H9 (cell line): Measurements from ENCODE around the gene GCN1. TPM values are rescaled to one million over a fixed set of nuclear protein-coding genes. Genes with fewer than 3 reads are reported as not detected.
A peak's percentile ranks its signal among the peaks of the same experiment; 100 is the strongest.

Experiments
- DNase-seq: peaks from one replicate; pipeline ENCODE4 v3.0.0-alpha.2; 2017
- H2AFZ ChIP-seq: one replicate; pipeline ENCODE4 v1.6.1; 2013; ENCODE audit warnings: mild to moderate bottlenecking, low read length, control low read depth, moderate library complexity
- H2AK5ac ChIP-seq: 2 replicates; pipeline ENCODE4 v1.6.1; 2013; ENCODE audit warnings: low read length, control low read depth, mixed read lengths; ENCODE audit not compliant: insufficient read length
- H2BK120ac ChIP-seq: one replicate; pipeline ENCODE4 v1.6.1; 2013; ENCODE audit warnings: low read depth, mild to moderate bottlenecking, low read length, control low read depth, inconsistent platforms; ENCODE audit not compliant: poor library complexity, severe bottlenecking
- H2BK12ac ChIP-seq: 2 replicates; pipeline ENCODE4 v1.6.1; 2013; ENCODE audit warnings: low read length, control low read depth, mixed read lengths, low read depth; ENCODE audit not compliant: insufficient read length
- H2BK15ac ChIP-seq: 2 replicates; pipeline ENCODE4 v1.6.1; 2013; ENCODE audit warnings: low read depth, low read length, control low read depth
- H2BK20ac ChIP-seq: one replicate; pipeline ENCODE4 v1.6.1; 2013; ENCODE audit warnings: low read depth, mild to moderate bottlenecking, low read length, control low read depth, inconsistent platforms; ENCODE audit not compliant: poor library complexity, severe bottlenecking
- H2BK5ac ChIP-seq: 2 replicates; pipeline ENCODE4 v1.6.1; 2013; ENCODE audit warnings: low read length, control low read depth, mixed read lengths; ENCODE audit not compliant: insufficient read length
- H3K14ac ChIP-seq: 2 replicates; pipeline ENCODE4 v1.6.1; 2013; ENCODE audit warnings: low read length, control low read depth; ENCODE audit not compliant: insufficient read depth
- H3K18ac ChIP-seq: 2 replicates; pipeline ENCODE4 v1.6.1; 2013; ENCODE audit warnings: low read depth, mild to moderate bottlenecking, mixed read lengths, low read length, control low read depth; ENCODE audit not compliant: insufficient read length
- H3K23ac ChIP-seq: 2 replicates; pipeline ENCODE4 v1.6.1; 2013; ENCODE audit warnings: low read length, control low read depth, mixed read lengths, low read depth; ENCODE audit not compliant: insufficient read length
- H3K23me2 ChIP-seq: 2 replicates; pipeline ENCODE4 v1.6.1; 2013; ENCODE audit warnings: low read depth, mild to moderate bottlenecking, mixed read lengths, low read length, control low read depth; ENCODE audit not compliant: insufficient read length, poor library complexity, severe bottlenecking
- H3K27ac ChIP-seq: 2 replicates; pipeline ENCODE4 v1.5.1; 2013; ENCODE audit warnings: low read length, control low read depth, mixed read lengths, low read depth; ENCODE audit not compliant: insufficient read length
- H3K27me3 ChIP-seq: 2 replicates; pipeline ENCODE4 v1.6.1; 2013; ENCODE audit warnings: low read length, control low read depth, inconsistent platforms; ENCODE audit not compliant: insufficient read depth
- H3K4ac ChIP-seq: 2 replicates; pipeline ENCODE4 v1.6.1; 2013; ENCODE audit warnings: low read depth, mild to moderate bottlenecking, control low read depth, inconsistent platforms, low read length, moderate library complexity
- H3K4me1 ChIP-seq: 2 replicates; pipeline ENCODE4 v1.6.1; 2013; ENCODE audit warnings: low read length, control low read depth, inconsistent platforms; ENCODE audit not compliant: insufficient read depth
- H3K4me2 ChIP-seq: 2 replicates; pipeline ENCODE4 v1.6.1; 2013; ENCODE audit warnings: low read length, control low read depth, mixed read lengths; ENCODE audit not compliant: insufficient read length, insufficient read depth
- H3K56ac ChIP-seq: 2 replicates; pipeline ENCODE4 v1.6.1; 2013; ENCODE audit warnings: low read depth, mild to moderate bottlenecking, mixed read lengths, low read length, control low read depth; ENCODE audit not compliant: insufficient read length
- H3K79me1 ChIP-seq: 2 replicates; pipeline ENCODE4 v1.6.1; 2013; ENCODE audit warnings: low read depth, mild to moderate bottlenecking, moderate library complexity, low read length, control low read depth, inconsistent platforms; ENCODE audit not compliant: insufficient read depth, poor library complexity, severe bottlenecking
- H3K79me2 ChIP-seq: 2 replicates; pipeline ENCODE4 v1.6.1; 2013; ENCODE audit warnings: low read length, control low read depth, inconsistent platforms; ENCODE audit not compliant: insufficient read depth
- H3K9ac ChIP-seq: 2 replicates; pipeline ENCODE4 v1.6.1; 2013; ENCODE audit warnings: low read length, control low read depth, mixed read lengths; ENCODE audit not compliant: insufficient read length; ENCODE audit errors: extremely low read depth
- H3K9me3 ChIP-seq: one replicate; pipeline ENCODE4 v1.6.1; 2013; ENCODE audit warnings: low read depth, low read length, inconsistent platforms; ENCODE audit not compliant: control insufficient read depth
- H3T11ph ChIP-seq: one replicate; pipeline ENCODE4 v1.6.1; 2013; ENCODE audit warnings: mild to moderate bottlenecking, low read length, control low read depth, inconsistent platforms
- H4K20me1 ChIP-seq: one replicate; pipeline ENCODE4 v1.6.1; 2013; ENCODE audit not compliant: control insufficient read depth, insufficient read length, insufficient read depth
- H4K5ac ChIP-seq: 2 replicates; pipeline ENCODE4 v1.6.1; 2013; ENCODE audit warnings: low read depth, mild to moderate bottlenecking, mixed read lengths, low read length, control low read depth; ENCODE audit not compliant: insufficient read length
- H4K8ac ChIP-seq: replicated peaks from 2 replicates; pipeline ENCODE4 v1.6.1; 2013; ENCODE audit warnings: low read length, control low read depth, mixed read lengths, low read depth; ENCODE audit not compliant: insufficient read length
- H4K91ac ChIP-seq: 2 replicates; pipeline ENCODE4 v1.6.1; 2013; ENCODE audit warnings: low read depth, mild to moderate bottlenecking, moderate library complexity, mixed read lengths, low read length, control low read depth; ENCODE audit not compliant: insufficient read length
- H3K27ac Mint-ChIP-seq, 3 experiments: 2 replicates in 2 of 3; 3 replicates in 1 of 3; pipeline ENCODE4 v1.8.0; 2020 to 2021; ENCODE audit warnings: mixed read lengths in 3 of 3, mild to moderate bottlenecking in 1 of 3, moderate library complexity in 1 of 3
- H3K27me3 Mint-ChIP-seq: 2 replicates; pipeline ENCODE4 v1.8.0; 2021; ENCODE audit warnings: low read depth, mild to moderate bottlenecking, moderate library complexity, mixed read lengths
- H3K36me3 Mint-ChIP-seq, 3 experiments: 2 replicates in 2 of 3; 3 replicates in 1 of 3; pipeline ENCODE4 v1.8.0; 2020 to 2021; ENCODE audit warnings: low read depth in 3 of 3, mixed read lengths in 3 of 3; ENCODE audit not compliant: insufficient read depth in 1 of 3
- H3K4me1 Mint-ChIP-seq, 2 experiments: 2 replicates each; pipeline ENCODE4 v1.8.0; 2020; ENCODE audit warnings: mixed read lengths in 2 of 2
- H3K4me3 Mint-ChIP-seq, 2 experiments: 2 replicates in 1 of 2; 3 replicates in 1 of 2; pipeline ENCODE4 v1.8.0; 2020 to 2021; ENCODE audit warnings: mild to moderate bottlenecking in 2 of 2, mixed read lengths in 2 of 2, moderate library complexity in 1 of 2
- H3K9me3 Mint-ChIP-seq, 2 experiments: 2 replicates in 1 of 2; 3 replicates in 1 of 2; pipeline ENCODE4 v1.8.0; 2020; ENCODE audit warnings: mild to moderate bottlenecking in 2 of 2, mixed read lengths in 2 of 2, moderate library complexity in 1 of 2
- WGBS: extraction: QIAGEN DNeasy Blood & Tissue Kit; methylation state at CpG from one replicate; pipeline ENCODE4 v1.1.7; 2013; ENCODE audit warnings: missing lambda C conversion rate, low lambda C conversion rate, mixed read lengths; ENCODE audit not compliant: insufficient read length; ENCODE audit errors: extremely low coverage; 5-methylcytosine and 5-hydroxymethylcytosine counted together
- total RNA-seq: library from RNA; stranded (reverse); gene quantifications from 2 replicates; pipeline ENCODE4 v1.2.1, GENCODE V29; 2021
- TF ChIP-seq, protein P1 (sequence below): fragments of 200-600 bp; sonication (generic); conservative IDR thresholded peaks from 3 replicates; pipeline ENCODE4 v1.8.0; 2021; ENCODE audit warnings: antibody characterized with exemption, mild to moderate bottlenecking

Gene GCN1
- total RNA-seq, 1 experiment from 2014 or later: 137 TPM

DNA sequence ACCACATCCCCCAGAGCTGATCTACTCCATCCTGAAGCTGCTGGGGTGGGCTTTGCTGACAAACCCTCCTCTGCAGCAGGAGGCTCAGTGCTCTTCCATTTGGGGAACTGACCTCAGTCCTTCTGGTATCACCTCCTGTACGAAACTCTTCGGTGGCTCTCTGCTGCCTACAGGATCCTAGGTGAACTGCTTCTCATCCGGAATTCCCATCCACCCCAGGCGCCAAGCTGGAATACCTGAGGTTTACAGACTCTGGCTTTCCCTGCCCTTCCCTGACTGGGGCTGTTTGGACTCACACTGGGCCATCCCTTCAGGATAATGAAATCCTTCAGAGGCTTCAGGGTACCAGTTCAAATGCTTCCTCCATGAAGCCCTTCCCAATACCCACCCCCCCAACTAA is 26.2 kb downstream of the GCN1 start:
- Mint-ChIP-seq H3K27ac (peak overlapping the region in 2 of 3 experiments; percentile 72 to 77; a peak in 4 of 7 replicates), H3K4me3 (no peak overlapping the region), H3K27me3 (no peaks in the 10 kb centered on the region), H3K36me3 (peaks cover 28 to 73% (median 55%) of the 10 kb centered on the region in 3 experiments; a peak in 6 of 7 replicates), H3K4me1 (no peaks in the 10 kb centered on the region), H3K9me3 (no peaks in the 10 kb centered on the region)
- Histone ChIP-seq H3K9ac (no peak overlapping the region), H4K5ac (no peak overlapping the region), H3K23ac (no peak overlapping the region), H2BK12ac (no peak overlapping the region), H3K4me1 (no peaks in the 10 kb centered on the region), H3K79me2 (no peaks in the 10 kb centered on the region), H3K18ac (no peak overlapping the region), H4K91ac (no peak overlapping the region), H3K23me2 (no peaks in the 10 kb centered on the region), H2BK120ac (no peak overlapping the region), H3T11ph (no peak overlapping the region), H2BK5ac (no peak overlapping the region), H4K8ac (no peak overlapping the region), H2AFZ (no peak overlapping the region), H3K4me2 (no peak overlapping the region), H2AK5ac (no peak overlapping the region), H2BK15ac (no peak overlapping the region), H4K20me1 (no peaks in the 10 kb centered on the region), H3K9me3 (no peaks in the 10 kb centered on the region), H3K79me1 (no peaks in the 10 kb centered on the region), H3K14ac (no peak overlapping the region), H3K56ac (no peak overlapping the region), H3K4ac (no peak overlapping the region), H3K27me3 (no peaks in the 10 kb centered on the region), H2BK20ac (no peak overlapping the region), H3K27ac (no peak overlapping the region)
- WGBS: no CpG with 5 or more reads among the region's 4 CpGs
- TF ChIP-seq, protein P1, sequence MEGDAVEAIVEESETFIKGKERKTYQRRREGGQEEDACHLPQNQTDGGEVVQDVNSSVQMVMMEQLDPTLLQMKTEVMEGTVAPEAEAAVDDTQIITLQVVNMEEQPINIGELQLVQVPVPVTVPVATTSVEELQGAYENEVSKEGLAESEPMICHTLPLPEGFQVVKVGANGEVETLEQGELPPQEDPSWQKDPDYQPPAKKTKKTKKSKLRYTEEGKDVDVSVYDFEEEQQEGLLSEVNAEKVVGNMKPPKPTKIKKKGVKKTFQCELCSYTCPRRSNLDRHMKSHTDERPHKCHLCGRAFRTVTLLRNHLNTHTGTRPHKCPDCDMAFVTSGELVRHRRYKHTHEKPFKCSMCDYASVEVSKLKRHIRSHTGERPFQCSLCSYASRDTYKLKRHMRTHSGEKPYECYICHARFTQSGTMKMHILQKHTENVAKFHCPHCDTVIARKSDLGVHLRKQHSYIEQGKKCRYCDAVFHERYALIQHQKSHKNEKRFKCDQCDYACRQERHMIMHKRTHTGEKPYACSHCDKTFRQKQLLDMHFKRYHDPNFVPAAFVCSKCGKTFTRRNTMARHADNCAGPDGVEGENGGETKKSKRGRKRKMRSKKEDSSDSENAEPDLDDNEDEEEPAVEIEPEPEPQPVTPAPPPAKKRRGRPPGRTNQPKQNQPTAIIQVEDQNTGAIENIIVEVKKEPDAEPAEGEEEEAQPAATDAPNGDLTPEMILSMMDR: no peak
- DNase-seq: no peak
